C4-2B (cell line): ENCODE results near the gene SLC6A11.

ENCODE experiments used
- ZFX ChIP-seq: fragments of 450-650 bp; IDR thresholded peaks from 2 replicates; pipeline ENCODE4 v1.6.1; 2017
- TF ChIP-seq, protein P1 (sequence below): fragments of 450-650 bp; conservative IDR thresholded peaks from 2 replicates; pipeline ENCODE4 v1.5.1; 2017; ENCODE audit warnings: mild to moderate bottlenecking

DNA sequence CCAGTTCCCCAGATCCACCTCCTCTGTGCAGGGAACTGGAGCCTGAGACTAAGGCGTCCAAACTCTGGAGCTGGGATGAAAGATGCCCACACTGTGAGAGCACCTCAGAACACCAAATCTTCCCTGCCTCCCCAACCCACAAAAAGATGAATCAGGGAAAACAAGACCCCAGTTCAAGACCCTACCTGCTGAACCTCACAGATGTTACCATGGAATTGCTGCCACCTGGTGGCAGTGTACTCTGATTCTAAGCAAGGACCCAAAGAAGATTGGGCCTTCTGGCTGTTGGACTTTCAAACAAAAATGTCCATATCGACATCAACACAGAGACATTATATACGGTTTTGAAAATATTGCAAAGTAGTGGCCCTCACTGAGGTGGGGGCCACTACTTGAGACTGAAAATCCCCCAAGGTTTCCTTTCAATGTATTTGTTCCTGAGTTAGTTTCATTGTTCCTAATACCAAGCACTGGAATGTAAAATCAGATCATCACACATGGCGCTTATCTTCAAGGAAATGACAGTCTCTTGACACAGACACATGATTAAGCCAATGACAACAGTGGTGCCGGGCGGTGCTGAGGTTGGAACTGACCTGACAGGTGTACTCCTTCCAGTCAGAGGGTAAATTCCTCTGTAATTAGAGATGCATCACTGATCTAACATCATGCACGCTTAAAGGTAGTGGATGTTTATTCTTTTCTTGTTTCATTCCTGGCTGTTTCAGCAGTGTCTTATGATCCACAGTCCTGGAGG lies 67.6 kb downstream of the SLC6A11 start:
- TF ChIP-seq, protein P1, sequence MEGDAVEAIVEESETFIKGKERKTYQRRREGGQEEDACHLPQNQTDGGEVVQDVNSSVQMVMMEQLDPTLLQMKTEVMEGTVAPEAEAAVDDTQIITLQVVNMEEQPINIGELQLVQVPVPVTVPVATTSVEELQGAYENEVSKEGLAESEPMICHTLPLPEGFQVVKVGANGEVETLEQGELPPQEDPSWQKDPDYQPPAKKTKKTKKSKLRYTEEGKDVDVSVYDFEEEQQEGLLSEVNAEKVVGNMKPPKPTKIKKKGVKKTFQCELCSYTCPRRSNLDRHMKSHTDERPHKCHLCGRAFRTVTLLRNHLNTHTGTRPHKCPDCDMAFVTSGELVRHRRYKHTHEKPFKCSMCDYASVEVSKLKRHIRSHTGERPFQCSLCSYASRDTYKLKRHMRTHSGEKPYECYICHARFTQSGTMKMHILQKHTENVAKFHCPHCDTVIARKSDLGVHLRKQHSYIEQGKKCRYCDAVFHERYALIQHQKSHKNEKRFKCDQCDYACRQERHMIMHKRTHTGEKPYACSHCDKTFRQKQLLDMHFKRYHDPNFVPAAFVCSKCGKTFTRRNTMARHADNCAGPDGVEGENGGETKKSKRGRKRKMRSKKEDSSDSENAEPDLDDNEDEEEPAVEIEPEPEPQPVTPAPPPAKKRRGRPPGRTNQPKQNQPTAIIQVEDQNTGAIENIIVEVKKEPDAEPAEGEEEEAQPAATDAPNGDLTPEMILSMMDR: peak; percentile 72
- no peak for TF ChIP-seq ZFX
